Cerebellar cortex (tissue), 1 donor: ENCODE measurements around the gene RASA3.
"Not testable (repeated sequence)": the region's sequence is repeated elsewhere in the genome, so short reads cannot be mapped to it uniquely, and the experiment has no call there.

Experiments used
- DNase-seq: peaks from one replicate; pipeline ENCODE4 v3.0.0-alpha.2; 2015; ENCODE audit warnings: low spot score

RASA3 gene

DNA sequence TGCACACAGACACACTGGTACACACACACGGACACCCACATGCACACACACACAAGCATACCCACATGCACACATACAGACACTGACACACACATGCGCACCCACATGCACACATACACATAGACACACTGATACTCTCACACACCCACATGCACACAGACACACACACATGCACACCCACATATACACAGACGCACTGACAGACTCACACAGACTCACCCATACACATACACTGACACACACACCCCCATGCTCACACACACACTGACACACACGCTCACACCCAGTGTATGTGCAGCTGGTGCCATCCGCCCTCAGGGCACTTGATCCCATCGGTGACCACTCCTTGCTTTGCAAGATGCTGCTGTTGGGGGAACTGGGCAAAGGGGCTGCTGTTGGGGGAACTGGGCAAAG lies 9.7 kb upstream of the RASA3 start:
- DNase-seq, result no peak

DNA sequence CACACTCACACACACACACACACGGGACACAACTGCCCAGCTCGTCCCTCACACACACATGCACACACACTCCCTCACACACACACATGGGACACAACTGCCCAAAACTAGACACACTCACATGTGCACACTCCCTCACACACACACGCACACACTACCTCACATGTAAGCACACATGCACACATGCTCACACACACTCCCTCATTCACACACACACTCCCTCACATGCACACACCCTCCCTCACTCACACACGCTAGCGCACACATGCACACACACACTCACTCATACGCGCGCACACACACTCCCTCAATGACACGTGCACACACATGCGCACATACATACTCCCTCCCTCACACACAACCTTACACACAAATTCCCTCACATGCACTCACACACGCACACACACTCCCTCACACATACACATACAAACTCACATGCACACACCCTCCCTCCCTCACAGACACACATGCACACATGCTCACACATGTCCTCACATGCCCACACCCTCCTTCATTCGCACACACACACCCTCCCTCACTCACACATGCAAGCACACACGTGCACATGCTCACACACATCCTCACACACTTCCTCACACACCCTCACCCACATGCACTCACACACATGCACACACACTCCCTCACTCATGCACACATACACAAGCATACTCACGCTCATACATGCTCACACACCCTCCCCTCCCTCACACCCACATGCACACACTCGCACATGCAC lies 9.0 kb upstream of the RASA3 start:
- no peak for DNase-seq

DNA sequence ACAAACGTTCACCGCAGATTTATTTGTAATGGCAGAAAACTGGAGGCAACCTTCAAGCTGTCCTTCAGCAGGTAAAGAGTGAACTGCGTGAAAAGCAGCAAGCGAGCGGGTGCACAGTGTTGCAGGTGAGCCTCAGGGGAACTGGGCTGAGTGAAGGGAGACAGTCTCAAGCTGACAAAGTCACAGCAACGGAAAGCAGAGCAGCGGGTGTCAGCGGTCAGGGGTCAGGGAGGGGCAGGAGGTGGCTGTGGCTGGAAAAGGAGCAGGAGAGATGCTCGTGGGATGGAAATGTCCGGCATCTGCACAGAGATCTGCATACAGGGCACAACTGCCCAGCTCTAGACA lies 8.5 kb upstream of the RASA3 start:
- no peak for DNase-seq

DNA sequence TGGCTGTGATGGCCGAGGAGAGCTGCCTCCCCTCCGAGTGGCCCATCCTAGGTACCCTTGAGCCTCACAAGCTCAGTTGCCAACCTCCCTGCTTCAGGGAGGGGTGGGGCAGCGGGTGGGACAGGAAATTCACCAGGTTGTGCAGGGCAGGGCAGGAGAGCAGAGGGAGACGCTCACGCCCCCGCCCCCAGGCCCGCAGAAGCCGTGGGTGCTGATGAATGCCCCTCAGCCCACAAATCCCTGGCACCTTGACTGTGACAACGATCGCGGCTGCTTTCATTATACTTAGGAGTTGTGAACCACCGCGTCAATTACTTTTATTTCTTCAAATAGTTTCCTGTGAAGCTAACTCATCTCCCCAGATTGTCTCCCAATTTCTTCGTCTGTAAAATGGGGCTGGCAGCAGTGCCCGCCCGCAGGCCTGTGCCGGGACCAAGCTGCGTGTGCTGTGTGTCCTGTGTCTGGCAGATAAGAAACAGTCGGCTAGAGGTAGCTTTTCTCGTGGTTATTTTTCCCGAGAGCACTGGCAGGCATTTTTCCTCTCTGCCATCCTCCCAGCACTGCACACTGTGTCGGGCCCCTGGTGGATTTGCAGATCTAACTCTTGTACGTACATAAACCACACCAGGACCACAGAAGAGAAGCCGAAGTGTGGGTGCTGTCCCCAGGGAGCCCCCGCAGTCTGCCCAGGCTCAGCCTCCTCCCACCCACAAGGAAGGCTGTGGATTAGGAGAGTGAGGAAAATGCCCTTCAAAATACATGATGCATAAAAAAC lies 7.9 kb upstream of the RASA3 start:
- DNase-seq, result no peak

DNA sequence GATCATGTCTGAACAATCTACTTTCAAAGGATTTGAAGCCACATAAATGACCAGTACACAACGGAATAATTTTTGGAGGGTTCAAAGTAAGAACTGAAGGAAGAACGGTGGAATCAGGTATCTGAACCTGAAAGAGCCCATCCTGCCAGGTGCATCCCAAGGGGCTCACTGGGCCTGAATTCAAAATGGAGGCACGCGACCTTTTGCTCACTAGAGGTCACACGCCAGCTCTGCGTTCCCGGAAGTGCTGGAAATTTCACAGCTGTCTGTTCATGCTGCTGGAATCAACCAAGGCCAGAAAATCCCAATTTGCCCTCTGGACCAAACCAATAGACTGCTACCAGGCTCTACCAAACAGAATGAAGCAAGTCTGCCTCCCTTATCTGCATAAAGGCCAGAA lies 4.2 kb upstream of the RASA3 start:
- no peak for DNase-seq

DNA sequence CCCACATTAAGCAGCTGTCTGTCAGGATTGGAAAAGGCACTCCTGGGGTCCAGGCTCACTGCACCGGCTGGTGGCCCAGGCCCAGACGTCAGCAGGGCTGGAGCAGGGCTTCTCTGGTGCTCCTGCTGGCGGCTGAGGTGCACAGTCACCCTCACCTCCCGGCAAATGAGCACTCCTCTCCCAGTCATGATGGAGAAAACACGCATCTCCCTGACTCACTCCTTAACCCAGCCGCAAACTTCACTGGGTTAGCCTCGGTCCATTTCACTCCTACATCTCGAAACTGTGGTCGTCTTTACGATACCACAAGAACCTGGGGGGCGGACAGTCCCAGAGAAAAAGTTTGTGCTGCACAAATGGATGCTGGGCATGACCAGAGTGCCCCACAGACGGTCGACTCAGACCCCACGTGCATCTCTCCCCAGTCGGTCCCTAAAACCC lies 3.3 kb upstream of the RASA3 start:
- peak; percentile 35 for DNase-seq

DNA sequence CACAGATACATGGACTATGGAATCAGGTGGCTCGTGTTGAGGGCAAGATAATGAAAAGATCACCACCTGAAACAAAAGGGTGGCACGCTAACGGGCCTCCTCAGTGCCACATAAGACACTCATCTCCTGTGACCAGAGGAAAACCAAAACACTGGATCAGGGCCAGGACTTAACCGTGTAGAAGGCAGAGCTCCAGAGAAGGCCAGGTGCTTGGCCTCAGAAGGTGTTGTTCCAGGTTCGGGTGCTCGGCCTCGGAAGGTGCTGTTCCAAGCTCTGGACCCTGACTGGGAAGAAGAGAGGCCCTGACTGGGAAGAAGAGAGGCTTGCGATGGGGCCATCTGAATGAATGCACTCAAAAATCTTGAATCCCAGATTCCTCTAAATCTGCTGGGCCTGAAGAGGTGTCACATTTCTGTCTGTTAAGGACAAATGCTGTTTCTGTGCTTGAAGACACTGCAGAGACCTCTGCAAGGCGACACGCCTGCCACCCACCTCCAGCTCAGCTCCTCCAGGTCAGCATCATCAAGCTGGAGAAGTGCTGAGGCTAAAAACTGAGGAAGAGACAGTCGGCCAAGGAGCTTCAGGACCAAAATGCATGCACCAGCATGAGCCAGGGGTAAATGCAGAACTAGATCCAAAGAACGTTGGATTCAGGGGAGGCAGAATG lies 2.7 kb upstream of the RASA3 start:
- DNase-seq, result peak; percentile 46

DNA sequence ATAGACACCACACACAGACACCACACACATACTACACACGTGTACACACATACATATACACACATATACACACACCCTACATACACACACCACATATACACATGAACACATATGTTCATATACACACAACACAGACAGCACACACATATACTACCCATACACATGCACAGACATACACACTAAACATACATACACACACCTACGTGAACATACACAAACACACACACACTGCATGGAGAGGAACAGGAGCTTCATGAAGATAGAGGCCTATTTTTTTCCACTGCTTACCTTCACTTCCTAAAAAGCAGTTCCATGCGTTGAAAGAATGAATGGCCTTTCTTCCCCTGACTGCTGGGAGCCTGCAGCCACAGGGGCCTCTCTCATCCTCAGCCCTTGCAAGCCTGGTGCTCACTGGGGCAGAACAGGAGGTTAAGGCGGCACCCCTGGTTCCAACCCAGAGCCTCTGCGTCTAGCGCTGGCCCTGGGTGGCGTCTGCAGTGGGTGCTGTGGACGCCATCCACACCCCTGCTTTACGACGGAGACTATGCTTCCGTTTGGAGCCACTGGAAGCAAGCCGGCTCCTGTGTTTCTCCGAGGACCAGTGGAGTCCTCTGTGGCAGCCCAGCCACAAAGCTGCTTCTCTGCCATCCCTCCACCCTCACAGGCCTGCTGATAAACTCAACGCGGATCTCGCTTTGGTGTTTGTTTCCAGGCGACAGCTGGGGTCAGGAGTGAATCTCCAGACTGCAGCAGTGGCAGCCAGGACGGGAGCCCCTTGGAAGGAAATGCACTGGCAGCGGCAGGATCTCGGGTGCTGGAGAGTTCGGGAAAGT lies 1.9 kb upstream of the RASA3 start:
- DNase-seq, result peak; percentile 56

DNA sequence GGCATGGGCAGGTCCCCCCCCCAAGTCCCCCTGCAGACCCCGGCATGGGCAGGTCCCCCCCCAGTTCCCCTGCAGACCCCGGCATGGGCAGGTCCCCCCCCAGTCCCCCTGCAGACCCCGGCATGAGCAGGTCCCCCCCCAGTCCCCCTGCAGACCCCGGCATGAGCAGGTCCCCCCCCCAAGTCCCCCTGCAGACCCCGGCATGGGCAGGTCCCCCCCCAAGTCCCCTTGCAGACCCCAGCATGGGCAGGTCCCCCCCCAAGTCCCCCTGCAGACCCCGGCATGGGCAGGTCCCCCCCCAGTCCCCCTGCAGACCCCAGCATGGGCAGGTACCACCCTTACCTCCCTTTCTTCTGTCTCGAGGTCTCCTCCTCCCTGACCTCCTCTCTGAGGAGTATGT lies 1.1 kb upstream of the RASA3 start:
- DNase-seq, result not testable (repeated sequence)

DNA sequence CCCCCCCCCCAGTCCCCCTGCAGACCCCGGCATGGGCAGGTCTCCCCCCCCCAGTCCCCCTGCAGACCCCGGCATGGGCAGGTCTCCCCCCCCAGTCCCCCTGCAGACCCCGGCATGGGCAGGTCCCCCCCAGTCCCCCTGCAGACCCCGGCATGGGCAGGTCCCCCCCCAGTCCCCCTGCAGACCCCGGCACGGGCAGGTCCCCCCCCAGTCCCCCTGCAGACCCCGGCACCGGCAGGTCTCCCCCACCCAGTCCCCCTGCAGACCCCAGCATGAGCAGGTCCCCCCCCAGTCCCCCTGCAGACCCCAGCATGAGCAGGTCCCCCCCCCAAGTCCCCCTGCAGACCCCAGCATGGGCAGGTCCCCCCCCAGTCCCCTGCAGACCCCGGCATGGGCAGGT lies 703 bp upstream of the RASA3 start:
- DNase-seq, result not testable (repeated sequence)

DNA sequence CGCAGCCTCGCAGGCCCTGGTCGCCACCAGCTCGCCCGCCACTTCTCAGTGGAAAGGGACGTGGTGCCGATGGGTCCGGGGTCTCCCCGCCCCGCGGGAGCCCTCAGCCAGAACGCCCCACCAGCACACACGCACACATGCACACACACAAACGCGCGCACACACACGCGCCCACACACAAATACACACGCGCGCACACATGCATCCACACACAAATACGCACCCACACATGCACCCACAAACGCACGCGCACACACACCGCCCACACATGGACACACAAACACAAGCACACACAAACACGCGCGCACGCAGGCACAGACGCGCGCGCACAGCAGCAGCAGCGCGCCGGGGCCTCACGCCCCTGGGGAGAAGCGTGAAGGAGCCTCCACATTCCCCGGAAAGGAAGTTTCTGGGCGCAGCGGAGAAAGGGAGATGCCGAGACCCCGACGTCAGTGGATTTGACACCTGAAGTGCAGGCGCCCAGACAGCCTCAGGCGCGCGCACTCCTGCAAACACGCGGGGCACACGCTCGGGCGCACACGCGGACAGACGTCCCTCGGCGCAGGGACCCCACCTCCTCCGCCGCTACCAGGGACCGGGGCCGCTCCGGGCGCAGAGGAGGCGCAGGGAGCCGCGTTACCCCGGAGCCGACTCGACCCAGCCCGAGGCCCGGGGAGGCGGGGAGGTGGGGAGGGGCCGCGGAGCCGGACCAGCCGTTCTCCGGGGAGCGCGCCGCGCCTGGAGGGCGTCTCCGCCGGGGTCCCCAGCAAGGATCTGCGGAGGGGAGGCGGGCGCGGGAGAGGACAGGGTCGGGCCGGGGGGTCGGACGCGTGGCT lies 622 bp downstream of the RASA3 start:
- no peak for DNase-seq

DNA sequence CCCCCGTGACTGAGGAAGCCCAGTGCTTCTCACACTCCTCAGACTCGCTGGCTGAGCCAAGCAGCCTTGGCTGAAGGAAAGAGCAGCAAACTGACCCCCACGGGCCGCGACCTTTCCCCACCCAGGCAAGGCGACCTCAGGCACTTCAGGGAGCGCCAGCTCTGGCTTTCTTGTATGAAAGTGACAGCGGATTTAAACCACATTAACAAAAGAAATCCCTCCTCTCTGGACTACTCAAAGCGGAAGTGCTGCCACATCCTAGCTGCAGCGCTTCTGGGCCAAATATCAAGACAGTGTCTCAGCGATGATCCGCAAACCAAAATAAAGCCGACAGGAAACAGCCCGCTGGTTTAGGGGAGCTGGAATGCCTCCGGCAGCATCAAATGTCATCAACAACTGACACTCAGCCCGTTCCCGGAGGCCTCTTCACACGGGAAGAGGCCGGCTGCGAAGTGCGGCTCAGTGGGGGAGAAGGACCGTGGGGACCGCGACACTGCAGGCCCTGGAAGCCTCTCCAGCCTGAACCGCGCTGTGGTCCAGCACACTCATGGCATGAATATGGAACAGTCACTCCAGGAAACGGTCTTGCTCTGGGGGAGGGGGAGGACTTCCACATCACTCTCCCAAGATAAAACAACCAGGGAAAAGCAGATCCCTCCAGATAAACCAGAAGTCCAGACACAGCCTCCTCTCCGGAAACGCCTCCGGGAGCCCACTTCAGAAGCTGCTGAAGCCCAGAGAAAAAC lies 1.4 kb downstream of the RASA3 start:
- peak; percentile 53 for DNase-seq

DNA sequence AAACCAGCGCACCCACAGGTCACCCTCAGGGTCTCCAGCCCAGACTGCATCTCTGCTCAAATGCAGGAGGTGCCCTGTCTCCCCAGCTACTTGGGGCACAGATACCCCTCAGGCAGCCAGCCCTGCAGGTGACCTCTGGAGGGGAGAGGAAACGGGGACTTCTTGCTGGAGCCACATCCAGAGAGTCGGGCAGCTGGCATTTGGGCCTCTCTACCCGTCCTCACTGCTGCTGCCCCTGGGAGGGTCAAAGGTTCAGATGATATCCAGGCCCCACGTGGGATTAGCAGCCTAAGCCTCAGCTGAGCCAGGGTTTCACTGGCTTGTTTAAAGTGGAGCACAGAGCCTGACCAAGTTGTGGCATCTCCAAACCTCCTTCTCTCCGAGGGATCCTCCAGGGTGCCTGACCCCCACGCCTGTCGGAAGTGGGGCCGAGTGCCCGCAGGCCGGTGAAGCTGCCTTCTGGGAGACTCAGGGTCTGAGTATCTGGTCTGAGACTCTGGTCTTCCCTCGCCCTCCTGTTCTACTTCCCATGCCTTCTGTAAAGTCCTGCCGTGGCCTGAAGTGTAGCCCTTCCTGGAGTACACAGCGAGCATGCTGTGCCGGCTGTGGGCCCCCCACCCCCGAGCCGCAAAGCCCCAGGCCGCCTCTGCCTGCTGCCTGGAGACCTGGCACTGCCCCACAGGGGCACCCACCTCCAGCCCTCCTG lies 2.1 kb downstream of the RASA3 start:
- no peak for DNase-seq

DNA sequence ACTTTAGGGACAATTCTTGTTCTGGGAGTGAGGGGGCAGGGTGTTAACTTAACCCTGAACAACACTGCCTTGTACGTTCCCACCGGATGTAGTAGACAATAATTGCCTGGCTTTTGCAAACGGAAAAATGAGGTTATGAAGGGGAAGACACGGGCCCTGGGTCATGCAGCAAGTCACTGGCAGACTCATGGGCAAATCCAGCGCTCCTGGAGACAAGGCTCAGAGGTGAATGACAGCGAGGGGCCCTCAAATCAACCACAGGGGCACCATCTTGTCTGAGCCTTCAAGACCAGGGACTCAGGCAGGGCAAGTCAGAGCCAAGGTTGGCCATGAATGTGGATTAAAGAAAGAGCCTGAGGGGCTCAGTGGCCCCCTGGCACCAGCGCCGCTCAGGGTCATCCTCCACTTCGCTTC lies 2.8 kb downstream of the RASA3 start:
- DNase-seq, result no peak

DNA sequence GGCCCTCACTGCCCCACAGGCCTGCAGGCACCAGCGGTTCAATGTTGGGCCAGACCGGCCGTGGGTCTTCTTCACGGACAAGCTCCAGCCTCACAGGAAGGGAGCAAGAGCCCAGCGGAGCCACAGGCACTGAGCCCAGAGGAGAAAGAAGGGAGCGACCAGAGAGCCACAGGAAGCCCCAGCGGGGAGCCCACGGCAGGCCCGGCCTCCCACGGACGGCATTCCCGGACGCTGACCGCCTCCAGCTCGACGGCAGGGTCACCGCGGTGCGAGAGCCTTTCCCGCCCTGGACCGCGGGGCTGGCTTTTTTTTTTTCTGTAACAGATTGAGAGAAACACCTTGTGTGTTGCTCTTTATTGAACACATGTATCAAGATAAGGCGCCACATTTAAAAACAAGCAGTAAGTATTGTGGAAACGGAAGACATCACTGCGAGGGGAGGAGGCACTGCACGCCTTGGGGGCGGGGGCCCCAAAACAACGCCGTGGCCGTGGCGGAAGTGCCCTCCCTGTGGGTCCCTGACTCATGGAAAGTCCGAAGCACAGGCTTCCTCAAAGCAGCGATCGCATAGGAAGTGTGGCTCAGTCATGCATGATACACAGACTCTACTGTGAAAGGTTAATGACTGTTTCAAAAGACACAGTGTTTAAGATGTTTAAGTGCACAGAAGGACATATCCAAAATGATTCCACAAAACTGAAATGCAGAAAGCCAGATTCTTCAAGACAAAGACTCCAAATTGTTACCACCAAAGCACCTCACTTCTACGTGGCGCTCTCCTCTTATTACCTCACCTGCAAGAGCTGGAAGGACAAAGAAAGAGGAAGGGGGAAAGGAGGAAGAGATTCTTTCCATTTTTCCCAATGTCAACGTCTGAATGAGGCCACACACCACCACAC lies 3.5 kb downstream of the RASA3 start:
- DNase-seq, result no peak

DNA sequence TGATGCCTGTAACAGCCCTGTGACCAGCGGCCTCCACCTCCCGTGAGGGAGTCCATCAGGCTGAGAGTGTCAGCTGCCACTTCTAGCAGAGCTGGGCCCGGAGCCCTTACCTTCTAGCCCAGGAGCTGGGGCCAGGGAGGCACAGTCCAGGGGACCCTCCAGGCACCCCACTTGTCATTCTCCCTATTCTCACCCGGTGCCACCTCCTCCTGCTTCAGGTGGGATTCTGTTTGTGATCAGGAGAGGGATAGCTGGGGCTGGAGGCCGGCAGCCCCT lies 4.1 kb downstream of the RASA3 start:
- DNase-seq, result no peak

DNA sequence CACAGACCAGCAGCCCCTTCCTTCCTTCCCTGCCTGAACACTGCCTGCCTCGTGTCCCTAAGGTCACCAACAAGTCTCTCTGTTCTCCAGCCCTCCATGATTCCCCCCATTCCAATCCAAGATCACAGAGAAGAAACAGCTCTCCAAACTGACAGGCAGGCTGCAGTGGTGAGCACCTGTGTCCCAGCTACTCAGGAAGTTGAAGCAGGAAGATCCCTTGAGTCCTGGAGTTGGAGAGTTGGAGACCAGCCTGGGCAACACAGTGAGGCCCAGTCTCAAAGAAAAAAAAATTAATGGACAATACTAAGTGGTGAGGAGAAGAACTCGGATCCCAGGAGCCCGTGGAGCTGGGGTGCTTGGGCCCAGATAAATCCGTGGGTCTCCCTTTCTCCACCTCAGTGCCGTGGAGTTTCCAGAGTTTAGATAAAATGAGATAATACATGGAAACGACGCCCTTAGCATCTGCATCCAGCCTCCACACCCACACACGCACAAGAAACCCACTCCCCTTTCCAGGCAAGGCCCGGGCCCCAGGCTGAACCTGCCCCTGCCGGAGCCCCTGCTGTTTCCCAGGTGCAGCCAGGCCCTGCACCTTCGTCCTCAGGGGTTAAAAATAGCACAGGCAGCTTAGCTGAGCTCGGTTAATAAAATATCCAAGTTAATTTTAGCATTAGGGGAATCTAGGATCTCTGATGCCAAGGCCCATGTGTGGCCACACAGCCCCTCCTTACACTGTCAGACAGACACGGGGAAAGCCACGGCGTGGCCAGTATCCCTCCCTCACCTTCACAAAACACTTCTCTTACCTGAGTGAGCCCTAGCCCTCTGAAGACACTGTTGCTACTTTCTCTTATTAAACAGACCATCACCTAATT lies 4.7 kb downstream of the RASA3 start:
- no peak for DNase-seq
